Measurements from ENCODE around the gene HDAC11.

HDAC11 gene

GRCh38 chr3:13542142-13542541 lies 62.0 kb downstream of the HDAC11 start:
- no peaks in the 10 kb centered on the region for H3K36me3 ChIP-seq (ENCODE audit: insufficient read depth, low read length)
- no peaks in the 10 kb centered on the region for H3K9me3 ChIP-seq (ENCODE audit: low read length)
- no peak overlapping the region for H3K9ac ChIP-seq (ENCODE audit: low read length)
- no peaks in the 10 kb centered on the region for H3K27me3 ChIP-seq (ENCODE audit: control insufficient read depth in 1 of 2, insufficient read depth in 2 of 2, low read length in 2 of 2)
- H3K4me3 ChIP-seq (ENCODE audit: low read depth in 1 of 2, low read length in 2 of 2) = no peak overlapping the region
- H3K4me1 ChIP-seq (ENCODE audit: insufficient read depth, low read length) = no peaks in the 10 kb centered on the region
- no peak overlapping the region for H3K27ac ChIP-seq (ENCODE audit: low read depth, low read length)

DNA sequence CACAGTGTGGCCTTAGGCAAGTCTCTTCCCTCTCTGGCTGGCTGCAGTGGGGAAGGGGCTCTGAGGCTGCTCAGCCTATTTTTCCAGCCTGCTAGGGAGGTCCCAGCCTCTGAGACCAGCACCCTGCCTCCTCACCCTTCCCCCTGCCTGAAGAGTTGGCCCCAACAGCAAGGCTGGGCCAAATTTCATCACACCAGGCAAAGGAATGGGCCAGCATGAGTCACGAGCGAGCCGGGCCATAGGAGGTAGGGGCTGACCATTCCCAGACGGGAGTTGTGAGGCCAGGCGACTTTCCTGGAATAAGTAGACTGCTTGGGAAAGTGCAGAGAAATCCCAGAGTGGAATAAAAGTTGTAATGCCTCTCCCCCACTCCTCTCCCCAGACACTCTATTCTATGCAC lies 63.1 kb downstream of the HDAC11 start:
- Histone ChIP-seq H3K27ac (ENCODE audit: low read depth, low read length) (no peak overlapping the region), H3K27me3 (ENCODE audit: control insufficient read depth in 1 of 2, insufficient read depth in 2 of 2, low read length in 2 of 2) (peaks cover 0 to 6% of the 10 kb centered on the region in 2 donors), H3K36me3 (ENCODE audit: insufficient read depth, low read length) (no peaks in the 10 kb centered on the region), H3K9me3 (ENCODE audit: low read length) (no peaks in the 10 kb centered on the region), H3K9ac (ENCODE audit: low read length) (no peak overlapping the region), H3K4me1 (ENCODE audit: insufficient read depth, low read length) (peaks cover 6% of the 10 kb centered on the region), H3K4me3 (ENCODE audit: low read depth in 1 of 2, low read length in 2 of 2) (no peak overlapping the region)

DNA sequence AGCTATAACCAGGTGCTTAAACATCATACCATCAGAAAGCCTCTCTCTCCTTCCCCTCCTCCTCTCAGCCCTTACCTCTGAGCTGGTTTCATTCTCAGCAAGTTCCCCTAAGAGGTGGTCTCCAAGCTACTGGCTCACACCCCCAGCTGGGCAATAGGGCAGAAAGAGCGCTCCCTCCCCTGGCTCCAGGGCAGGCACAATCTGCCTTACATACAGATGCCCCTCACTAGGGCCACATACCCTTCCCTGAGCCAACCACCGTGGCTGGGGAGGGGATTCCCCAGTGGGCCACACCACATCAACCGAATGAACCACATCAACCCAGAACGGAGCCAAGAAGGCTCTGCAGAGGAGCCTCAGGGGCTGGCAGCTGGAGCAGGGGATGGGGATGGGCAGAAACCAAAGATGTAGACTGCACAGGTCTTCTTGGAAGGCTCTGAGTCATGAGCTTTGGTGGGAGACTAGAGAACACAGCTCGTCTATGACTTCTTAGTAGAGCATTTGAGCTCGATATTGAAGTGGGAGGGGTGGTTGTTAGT lies 64.3 kb downstream of the HDAC11 start:
- Histone ChIP-seq H3K36me3 (ENCODE audit: insufficient read depth, low read length) (no peaks in the 10 kb centered on the region), H3K27me3 (ENCODE audit: control insufficient read depth in 1 of 2, insufficient read depth in 2 of 2, low read length in 2 of 2) (peaks cover 0 to 11% of the 10 kb centered on the region in 2 donors), H3K9me3 (ENCODE audit: low read length) (no peaks in the 10 kb centered on the region), H3K4me1 (ENCODE audit: insufficient read depth, low read length) (peaks cover 6% of the 10 kb centered on the region), H3K27ac (ENCODE audit: low read depth, low read length) (no peak overlapping the region), H3K4me3 (ENCODE audit: low read depth in 1 of 2, low read length in 2 of 2) (no peak overlapping the region), H3K9ac (ENCODE audit: low read length) (no peak overlapping the region)

DNA sequence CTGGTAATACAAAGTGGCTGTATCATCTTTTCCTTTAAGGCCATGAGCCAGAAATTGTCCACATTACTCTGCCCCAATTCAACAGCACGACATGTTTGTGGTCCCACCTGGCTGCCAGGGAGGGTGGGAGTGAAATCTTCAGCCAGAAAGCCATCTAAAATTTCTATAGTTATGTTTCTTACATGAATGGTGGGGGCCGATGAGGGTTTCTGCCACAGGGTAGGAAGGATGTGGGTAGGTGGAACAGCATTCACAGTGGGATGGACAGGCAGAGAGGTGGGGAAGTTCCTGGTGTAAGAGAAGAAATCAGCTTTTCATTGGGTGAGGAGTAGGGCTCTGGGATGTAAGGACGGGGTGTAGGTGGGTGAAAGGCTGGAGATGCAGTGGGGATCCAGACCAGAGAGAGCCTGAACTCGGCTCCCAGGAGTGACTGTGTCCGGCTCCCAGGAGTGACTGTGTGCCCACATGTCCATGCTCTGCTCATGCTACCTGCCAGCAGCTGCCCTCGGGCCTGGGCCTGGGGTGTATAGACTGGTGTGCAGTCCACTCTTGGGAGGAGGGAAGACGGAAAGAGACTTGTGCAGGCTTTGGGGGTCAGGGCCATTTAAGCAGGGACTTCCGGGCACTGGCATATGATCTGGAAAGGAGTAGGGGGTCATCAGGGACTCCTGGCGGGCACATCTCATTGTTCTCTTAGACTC lies 65.0 kb downstream of the HDAC11 start:
- Histone ChIP-seq H3K9ac (ENCODE audit: low read length) (no peak overlapping the region), H3K27ac (ENCODE audit: low read depth, low read length) (no peak overlapping the region), H3K36me3 (ENCODE audit: insufficient read depth, low read length) (no peaks in the 10 kb centered on the region), H3K9me3 (ENCODE audit: low read length) (no peaks in the 10 kb centered on the region), H3K4me3 (ENCODE audit: low read depth in 1 of 2, low read length in 2 of 2) (no peak overlapping the region), H3K4me1 (ENCODE audit: insufficient read depth, low read length) (peaks cover 6% of the 10 kb centered on the region), H3K27me3 (ENCODE audit: control insufficient read depth in 1 of 2, insufficient read depth in 2 of 2, low read length in 2 of 2) (peaks cover 0 to 11% of the 10 kb centered on the region in 2 donors)

DNA sequence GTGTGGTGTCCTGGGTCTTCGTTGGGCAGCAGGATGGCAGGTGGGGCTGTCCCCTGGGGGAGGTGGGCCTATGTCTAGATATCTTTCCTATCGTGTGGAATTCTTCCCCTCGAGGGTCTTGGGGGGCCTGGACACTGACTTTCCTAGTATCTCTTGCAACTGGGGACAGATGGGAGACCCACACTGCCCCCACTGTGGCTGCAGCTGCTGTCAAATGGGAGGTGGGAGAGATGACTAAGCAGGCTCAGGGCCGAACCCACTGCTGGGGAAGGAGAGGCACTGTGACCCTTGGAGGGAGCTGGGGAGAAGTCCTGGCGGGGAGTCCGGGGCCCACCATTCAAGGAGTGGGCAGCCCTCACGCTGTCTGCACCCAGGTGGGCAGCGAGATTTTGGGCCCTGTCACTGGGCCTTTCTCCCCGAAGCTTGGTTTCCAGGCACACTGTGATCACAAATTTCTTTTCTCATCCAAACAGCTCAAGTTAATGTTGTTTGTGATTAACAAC lies 65.9 kb downstream of the HDAC11 start:
- H3K36me3 ChIP-seq (ENCODE audit: insufficient read depth, low read length) = no peaks in the 10 kb centered on the region
- H3K27ac ChIP-seq (ENCODE audit: low read depth, low read length) = no peak overlapping the region
- H3K4me3 ChIP-seq (ENCODE audit: low read depth in 1 of 2, low read length in 2 of 2) = no peak overlapping the region
- H3K9ac ChIP-seq (ENCODE audit: low read length) = no peak overlapping the region
- H3K27me3 ChIP-seq (ENCODE audit: control insufficient read depth in 1 of 2, insufficient read depth in 2 of 2, low read length in 2 of 2) = peaks cover 0 to 13% of the 10 kb centered on the region in 2 donors
- no peaks in the 10 kb centered on the region for H3K9me3 ChIP-seq (ENCODE audit: low read length)
- H3K4me1 ChIP-seq (ENCODE audit: insufficient read depth, low read length) = peaks cover 6% of the 10 kb centered on the region

DNA sequence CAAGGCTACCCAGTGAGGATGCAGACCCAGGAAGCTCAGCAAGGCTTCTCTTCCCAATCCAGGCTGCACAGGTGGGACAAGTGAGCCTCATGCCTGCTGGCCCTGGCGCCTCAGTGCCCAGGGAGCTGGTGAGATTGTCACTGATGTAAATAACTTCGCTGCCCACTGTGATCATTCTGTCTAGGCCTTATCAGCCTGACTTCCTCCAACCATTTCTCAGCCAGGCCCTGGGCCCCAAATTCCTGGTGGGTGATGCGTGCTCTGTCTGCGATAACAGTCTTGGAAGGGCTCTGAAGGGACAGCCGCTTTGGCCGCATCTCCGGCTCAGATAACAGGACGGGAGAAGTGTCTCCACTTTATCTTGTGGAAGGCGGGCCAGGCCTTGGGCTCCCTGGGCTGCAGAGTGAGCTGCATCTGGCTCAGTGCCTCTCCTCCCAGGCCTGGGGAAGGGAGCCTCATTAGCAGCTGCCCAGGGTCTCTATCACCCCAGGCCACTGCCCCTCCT lies 66.6 kb downstream of the HDAC11 start:
- Histone ChIP-seq H3K4me3 (ENCODE audit: low read depth in 1 of 2, low read length in 2 of 2) (no peak overlapping the region), H3K4me1 (ENCODE audit: insufficient read depth, low read length) (peaks cover 6% of the 10 kb centered on the region), H3K9ac (ENCODE audit: low read length) (no peak overlapping the region), H3K36me3 (ENCODE audit: insufficient read depth, low read length) (no peaks in the 10 kb centered on the region), H3K9me3 (ENCODE audit: low read length) (no peaks in the 10 kb centered on the region), H3K27me3 (ENCODE audit: control insufficient read depth in 1 of 2, insufficient read depth in 2 of 2, low read length in 2 of 2) (peaks cover 0 to 17% of the 10 kb centered on the region in 2 donors), H3K27ac (ENCODE audit: low read depth, low read length) (no peak overlapping the region)

DNA sequence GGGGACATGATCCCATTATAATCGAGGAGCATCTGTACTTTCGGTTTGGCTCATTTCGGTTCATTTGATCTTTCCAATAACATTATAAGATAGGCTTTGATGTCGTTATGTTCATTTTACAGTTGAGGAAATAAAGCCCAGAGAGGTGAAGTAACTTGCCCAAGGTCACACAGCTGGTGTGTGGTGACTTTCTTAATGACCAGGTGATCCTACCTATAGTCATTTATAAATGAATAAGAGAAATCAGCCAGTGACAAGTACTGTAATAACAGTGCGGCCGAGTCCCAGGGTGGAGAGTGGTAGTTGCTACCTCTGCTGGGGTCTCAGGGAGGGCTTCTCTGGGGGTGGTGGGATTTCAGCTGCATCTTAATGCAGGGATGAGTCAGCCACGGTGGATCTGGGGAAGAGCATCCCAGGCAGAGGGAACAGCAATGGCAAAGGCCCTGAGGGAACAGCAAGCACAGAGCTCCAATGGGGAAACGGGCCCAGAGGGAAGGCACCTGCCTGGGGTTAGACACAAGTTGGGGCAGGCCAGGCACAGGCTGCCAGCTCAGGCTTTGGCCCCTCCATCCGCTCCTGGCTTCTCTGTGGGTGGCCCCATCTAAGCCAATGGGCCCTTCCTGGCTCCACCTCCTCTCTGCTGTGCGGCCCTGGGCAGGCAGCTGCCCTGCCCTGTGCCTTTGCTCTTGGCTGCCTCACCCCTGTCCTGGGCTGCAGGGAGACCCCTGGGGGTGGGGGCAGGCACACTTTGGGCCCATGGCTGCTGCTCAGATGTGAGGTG lies 67.7 kb downstream of the HDAC11 start:
- Histone ChIP-seq H3K4me3 (ENCODE audit: low read depth in 1 of 2, low read length in 2 of 2) (no peak overlapping the region), H3K9me3 (ENCODE audit: low read length) (no peaks in the 10 kb centered on the region), H3K9ac (ENCODE audit: low read length) (no peak overlapping the region), H3K36me3 (ENCODE audit: insufficient read depth, low read length) (no peaks in the 10 kb centered on the region), H3K27me3 (ENCODE audit: control insufficient read depth in 1 of 2, insufficient read depth in 2 of 2, low read length in 2 of 2) (peaks cover 0 to 17% of the 10 kb centered on the region in 2 donors), H3K27ac (ENCODE audit: low read depth, low read length) (no peak overlapping the region), H3K4me1 (ENCODE audit: insufficient read depth, low read length) (peaks cover 6% of the 10 kb centered on the region)

GRCh38 chr3:13548696-13549622 lies 68.9 kb downstream of the HDAC11 start, which contains the start of gene FBLN2:
FBLN2 (plus strand) TSS chr3:13549125; CDS start chr3:13570356, 21,231 bp downstream.
- Histone ChIP-seq H3K4me1 (ENCODE audit: insufficient read depth, low read length) (peaks cover 6% of the 10 kb centered on the region), H3K27me3 (ENCODE audit: control insufficient read depth in 1 of 2, insufficient read depth in 2 of 2, low read length in 2 of 2) (peaks cover 0 to 17% of the 10 kb centered on the region in 2 donors), H3K36me3 (ENCODE audit: insufficient read depth, low read length) (no peaks in the 10 kb centered on the region), H3K9ac (ENCODE audit: low read length) (no peak within 1 kb of the TSS), H3K9me3 (ENCODE audit: low read length) (no peaks in the 10 kb centered on the region), H3K4me3 (ENCODE audit: low read depth in 1 of 2, low read length in 2 of 2) (peak within 1 kb of the TSS; percentile 13 to 32), H3K27ac (ENCODE audit: low read depth, low read length) (no peak within 1 kb of the TSS)

GRCh38 chr3:13549623-13550422 lies 69.7 kb downstream of the HDAC11 start:
- Histone ChIP-seq H3K4me3 (ENCODE audit: low read depth in 1 of 2, low read length in 2 of 2) (peak overlapping the region in 1 of 2 donors; percentile 32), H3K9ac (ENCODE audit: low read length) (no peak overlapping the region), H3K36me3 (ENCODE audit: insufficient read depth, low read length) (no peaks in the 10 kb centered on the region), H3K27me3 (ENCODE audit: control insufficient read depth in 1 of 2, insufficient read depth in 2 of 2, low read length in 2 of 2) (peaks cover 0 to 17% of the 10 kb centered on the region in 2 donors), H3K4me1 (ENCODE audit: insufficient read depth, low read length) (peaks cover 6% of the 10 kb centered on the region), H3K27ac (ENCODE audit: low read depth, low read length) (no peak overlapping the region), H3K9me3 (ENCODE audit: low read length) (no peaks in the 10 kb centered on the region)

DNA sequence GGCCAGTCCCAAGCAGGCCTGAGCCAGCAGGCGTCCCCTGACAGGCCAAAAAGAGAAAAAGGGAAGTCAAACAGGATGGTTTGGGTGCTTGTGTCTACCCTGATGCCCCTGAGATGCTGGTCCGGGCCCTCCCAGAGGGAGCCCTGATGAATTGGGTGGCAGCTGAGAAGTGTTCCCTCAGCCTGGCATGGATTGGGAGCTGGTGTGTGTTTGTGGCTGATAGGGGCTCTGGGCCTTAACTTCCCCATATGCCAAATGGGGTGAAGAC lies 70.3 kb downstream of the HDAC11 start:
- Histone ChIP-seq H3K36me3 (ENCODE audit: insufficient read depth, low read length) (no peaks in the 10 kb centered on the region), H3K27ac (ENCODE audit: low read depth, low read length) (no peak overlapping the region), H3K4me1 (ENCODE audit: insufficient read depth, low read length) (peaks cover 6% of the 10 kb centered on the region), H3K27me3 (ENCODE audit: control insufficient read depth in 1 of 2, insufficient read depth in 2 of 2, low read length in 2 of 2) (peaks cover 0 to 17% of the 10 kb centered on the region in 2 donors), H3K9me3 (ENCODE audit: low read length) (no peaks in the 10 kb centered on the region), H3K9ac (ENCODE audit: low read length) (no peak overlapping the region), H3K4me3 (ENCODE audit: low read depth in 1 of 2, low read length in 2 of 2) (peak overlapping the region in 1 of 2 donors; percentile 32)
